ENCODE results near the gene SUN2. TPM values are rescaled to one million over a fixed set of nuclear protein-coding genes. Genes with fewer than 3 reads are reported as not detected.
A peak's percentile ranks its signal among the peaks of the same experiment; 100 is the strongest.

SUN2 gene
- total and polyA plus RNA-seq, 2 of the 8 experiments (the other 6 are each of a cell fraction or from before 2014, with no cell fraction given): 5.1 to 10.5 TPM

- DNase-seq (ENCODE audit: low read depth in 1 of 2, low spot score in 2 of 2) (no peak), FAIRE-seq (no peak)
- H2BK20ac ChIP-seq (ENCODE audit: low read length): no peak overlapping the region
- no peak overlapping the region for H3K56ac ChIP-seq (replicated peaks; ENCODE audit: insufficient read length, low read depth, low read length)
- no peak overlapping the region for H2AK5ac ChIP-seq (ENCODE audit: low read depth, low read length)
- H3K4me2 ChIP-seq (ENCODE audit: insufficient read depth in 1 of 2, low read depth in 2 of 2, low read length in 2 of 2): peak overlapping the region; percentile 82 to 88
- no peak overlapping the region for H3K27ac ChIP-seq (ENCODE audit: low read depth, low read length)
- H3K9me3 ChIP-seq (ENCODE audit: insufficient read depth in 2 of 2, low read depth in 1 of 2, low read length in 1 of 2): no peaks in the 10 kb centered on the region
- H3K36me3 ChIP-seq (ENCODE audit: control insufficient read depth in 2 of 4, insufficient read depth in 4 of 4, low read length in 3 of 4): peaks cover 0 to 14% (median 6%) of the 10 kb centered on the region in 4 experiments; a peak in 4 of 8 replicates
- POLR2A ChIA-PET (ENCODE audit: partially characterized antibody): interaction anchor here (0.8 to 5.6 kb wide), 5 partner anchors 9 to 26 kb away, joined by 3 to 39 read pairs (median 7); partner anchors contain the start of gene TOMM22
- H3K23me2 ChIP-seq (ENCODE audit: low read depth, low read length): peaks cover 7% of the 10 kb centered on the region
- H3K4me3 ChIP-seq (ENCODE audit: extremely low read depth in 1 of 4, insufficient read depth in 2 of 4, low read depth in 3 of 4, low read length in 4 of 4): peak overlapping the region; percentile 82 to 95 (median 90); a peak in 5 of 8 replicates
- H2BK120ac ChIP-seq (replicated peaks; ENCODE audit: low read depth, low read length): no peak overlapping the region
- H4K91ac ChIP-seq (replicated peaks; ENCODE audit: insufficient read length, low read length): no peak overlapping the region
- TF ChIP-seq FOSL1 (IDR thresholded peaks at IDR 0.05; ENCODE audit: insufficient read depth, low read depth, low read length) (no peak), ATF3 (IDR thresholded peaks at IDR 0.05; ENCODE audit: insufficient read depth, low read depth, low read length) (no peak), SP1 (IDR thresholded peaks at IDR 0.05; ENCODE audit: low read depth, low read length) (no peak)
- no peak overlapping the region for H2AFZ ChIP-seq (ENCODE audit: low read length)
- H3K14ac ChIP-seq (ENCODE audit: insufficient read length): no peak overlapping the region
- peaks cover 19% of the 10 kb centered on the region in 2 experiments for H4K20me1 ChIP-seq (replicated peaks in 1 of 2; ENCODE audit: control insufficient read depth in 1 of 2, insufficient read depth in 2 of 2, low read length in 2 of 2)
- no peak overlapping the region for H4K5ac ChIP-seq (ENCODE audit: insufficient read length, low read depth, low read length)
- no peak overlapping the region for H3K4ac ChIP-seq (replicated peaks; ENCODE audit: insufficient read length, low read depth, low read length)
- H2BK15ac ChIP-seq (ENCODE audit: low read length): no peak overlapping the region
- 88% methylated on average over 2 of the region's 2 CpGs; no CpG with 5 or more reads in 1 of the 2 experiments for WGBS, 2 experiments (ENCODE audit: extremely low coverage in 1 of 2, insufficient coverage in 1 of 2, insufficient read length in 1 of 2, insufficient replicate concordance in 2 of 2, low coverage in 1 of 2, low lambda C conversion rate in 2 of 2, missing lambda C conversion rate in 1 of 2)
- CTCF ChIA-PET (ENCODE audit: partially characterized antibody): interaction anchor here (0.6 to 3.3 kb wide), 5 partner anchors 15 to 221 kb away, joined by 3 to 19 read pairs (median 3); partner anchors contain the start of gene TOMM22
- H2BK12ac ChIP-seq (ENCODE audit: low read depth, low read length): no peak overlapping the region
- H3K23ac ChIP-seq (ENCODE audit: insufficient read length): no peak overlapping the region
- peaks cover 4% of the 10 kb centered on the region; the same call in 1 of the 2 replicates for H3K79me1 ChIP-seq (ENCODE audit: low read depth, low read length)
- H2BK5ac ChIP-seq (ENCODE audit: low read depth, low read length): no peak overlapping the region
- no peak overlapping the region for H4K8ac ChIP-seq (ENCODE audit: extremely low read depth, insufficient read depth, low read length)
- peaks cover 26 to 62% of the 10 kb centered on the region in 2 experiments for H3K79me2 ChIP-seq (ENCODE audit: control insufficient read depth in 1 of 2, insufficient read depth in 2 of 2, low read length in 2 of 2)
- H3K4me1 ChIP-seq (replicated peaks in 1 of 4; ENCODE audit: control insufficient read depth in 3 of 4, insufficient read depth in 4 of 4, low read length in 3 of 4): peaks cover 11 to 17% (median 13%) of the 10 kb centered on the region in 4 experiments; a peak in 6 of 7 replicates
- H3K18ac ChIP-seq (ENCODE audit: extremely low read depth, low read length): no peak overlapping the region
- H3K27me3 ChIP-seq (replicated peaks in 1 of 4; ENCODE audit: control insufficient read depth in 3 of 4, extremely low read depth in 1 of 4, insufficient read depth in 3 of 4, low read length in 3 of 4): no peaks in the 10 kb centered on the region
- H3K9ac ChIP-seq (replicated peaks in 1 of 4; ENCODE audit: extremely low read depth in 1 of 4, low read depth in 3 of 4, low read length in 3 of 4): peak overlapping the region in 1 of 4 experiments; percentile 44; a peak in 1 of 7 replicates
Observed at GRCh38 chr22:38707346-38707745, 48.5 kb downstream of the SUN2 start.
